HPDE6-E6E7 (cell line): Measurements from ENCODE around the gene DISC1.

Source experiments
- DNase-seq: peaks from one replicate; pipeline ENCODE4 v3.0.0; 2011; ENCODE audit warnings: missing footprints; ENCODE audit errors: extremely low spot score

The DISC1 gene

GRCh38 chr1:231695439-231696255 lies 69.1 kb downstream of the DISC1 start:
- DNase-seq: no peak

- DNase-seq: no peak
Observed at GRCh38 chr1:231699784-231700183, 73.2 kb downstream of the DISC1 start.

- no peak for DNase-seq
Observed at GRCh38 chr1:231701306-231701705, 74.7 kb downstream of the DISC1 start.

GRCh38 chr1:231702331-231702730 lies 75.7 kb downstream of the DISC1 start:
- DNase-seq: no peak

- no peak for DNase-seq
Observed at GRCh38 chr1:231702804-231703203, 76.2 kb downstream of the DISC1 start.

- no peak for DNase-seq
Observed at GRCh38 chr1:231705806-231706760, 79.5 kb downstream of the DISC1 start.

- DNase-seq: no peak
Observed at GRCh38 chr1:231706934-231707333, 80.3 kb downstream of the DISC1 start.

GRCh38 chr1:231707407-231707806 lies 80.8 kb downstream of the DISC1 start:
- DNase-seq: no peak

- no peak for DNase-seq
Observed at GRCh38 chr1:231708394-231708793, 81.8 kb downstream of the DISC1 start.

- DNase-seq: no peak
Observed at GRCh38 chr1:231714440-231714839, 87.8 kb downstream of the DISC1 start.

GRCh38 chr1:231715816-231716722 lies 89.5 kb downstream of the DISC1 start:
- DNase-seq: no peak

- DNase-seq: no peak
Observed at GRCh38 chr1:231716879-231717278, 90.3 kb downstream of the DISC1 start.

GRCh38 chr1:231719485-231720183 lies 93.0 kb downstream of the DISC1 start:
- DNase-seq: no peak

- DNase-seq: no peak
Observed at GRCh38 chr1:231720652-231721325, 94.2 kb downstream of the DISC1 start.

- DNase-seq: no peak
Observed at GRCh38 chr1:231721436-231721835, 94.8 kb downstream of the DISC1 start.

- no peak for DNase-seq
Observed at GRCh38 chr1:231722356-231722755, 95.8 kb downstream of the DISC1 start.

GRCh38 chr1:231723146-231723545 lies 96.6 kb downstream of the DISC1 start:
- no peak for DNase-seq

GRCh38 chr1:231724041-231724440 lies 97.5 kb downstream of the DISC1 start:
- no peak for DNase-seq

- no peak for DNase-seq
Observed at GRCh38 chr1:231724876-231725647, 98.5 kb downstream of the DISC1 start.

- DNase-seq: no peak
Observed at GRCh38 chr1:231727171-231727570, 100.6 kb downstream of the DISC1 start.
